ENCODE measurements around the gene RALGPS2. TPM values are rescaled to one million over a fixed set of nuclear protein-coding genes. Genes with fewer than 3 reads are reported as not detected.
"Not testable (repeated sequence)": the region's sequence is repeated elsewhere in the genome, so short reads cannot be mapped to it uniquely, and the experiment has no call there.

The RALGPS2 gene
- total and polyA plus RNA-seq, 2 experiments from 2014 or later, result 8.1 to 31.2 TPM

- TF ChIP-seq ZNF462 (CRISPR knock-in tag; IDR thresholded peaks at IDR 0.05) (no peak), ETS1 (IDR thresholded peaks at IDR 0.05) (no peak)
Measured at GRCh38 chr1:178847396-178847849, 122.4 kb downstream of the RALGPS2 start (continued).

DNA sequence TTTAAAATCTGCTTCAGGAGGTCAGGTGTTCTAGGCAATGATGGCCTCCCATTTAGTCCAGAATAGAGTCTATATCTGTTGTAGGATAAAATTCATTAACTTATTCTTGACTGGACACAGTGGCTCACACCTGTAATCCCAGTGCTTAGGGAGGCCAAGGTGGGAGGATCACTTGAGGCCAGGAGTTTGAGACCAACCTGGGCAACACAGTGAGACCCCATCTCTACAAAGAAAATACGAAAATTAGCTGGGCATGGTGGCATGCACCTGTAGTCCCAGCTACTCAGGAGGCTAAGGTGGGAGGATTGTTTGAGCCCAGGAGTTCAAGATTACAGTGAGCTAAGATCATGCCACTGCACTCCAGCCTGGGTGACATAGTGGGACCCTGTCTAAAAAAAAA, 122.9 kb downstream of the RALGPS2 start:
- ATAC-seq; H3K36me3 Mint-ChIP-seq (ENCODE audit: low read depth); H3K27ac Mint-ChIP-seq; H3K4me3 Mint-ChIP-seq; H3K27me3 ChIP-seq (ENCODE audit: insufficient read depth); H3K36me3 ChIP-seq (ENCODE audit: insufficient read depth); H3K9me2 ChIP-seq (ENCODE audit: insufficient read depth); H4K20me1 ChIP-seq (replicated peaks; ENCODE audit: insufficient read depth); DNase-seq (ENCODE audit: low spot score); H3K9me3 Mint-ChIP-seq; H3K4me1 Mint-ChIP-seq; H3K4me3 ChIP-seq; H3K4me1 ChIP-seq (ENCODE audit: insufficient read depth); H3F3A ChIP-seq (replicated peaks; ENCODE audit: low read depth); H3K27ac ChIP-seq (ENCODE audit: low read depth); H3K4me2 ChIP-seq; H2AFZ ChIP-seq; H3K27me3 Mint-ChIP-seq (ENCODE audit: insufficient read depth, low read depth, poor library complexity); H3K79me2 ChIP-seq (replicated peaks; ENCODE audit: insufficient read depth): not testable (repeated sequence)

- Histone ChIP-seq H3K27me3 (ENCODE audit: insufficient read depth) (no peaks in the 10 kb centered on the region), H3F3A (replicated peaks; ENCODE audit: low read depth) (no peaks in the 10 kb centered on the region), H2AFZ (no peak overlapping the region), H3K79me2 (replicated peaks; ENCODE audit: insufficient read depth) (no peaks in the 10 kb centered on the region), H3K4me3 (no peak overlapping the region), H3K36me3 (ENCODE audit: insufficient read depth) (no peaks in the 10 kb centered on the region), H3K4me1 (ENCODE audit: insufficient read depth) (no peaks in the 10 kb centered on the region), H4K20me1 (replicated peaks; ENCODE audit: insufficient read depth) (no peaks in the 10 kb centered on the region; the same call in 1 of the 2 replicates), H3K9me2 (ENCODE audit: insufficient read depth) (no peaks in the 10 kb centered on the region), H3K27ac (ENCODE audit: low read depth) (no peak overlapping the region), H3K4me2 (no peak overlapping the region)
- H3K36me3 Mint-ChIP-seq (ENCODE audit: low read depth), result no peaks in the 10 kb centered on the region
- DNase-seq (ENCODE audit: low spot score) (no peak), ATAC-seq (no peak)
- H3K4me3 Mint-ChIP-seq, result no peak overlapping the region
- H3K4me1 Mint-ChIP-seq, result peaks cover 6% of the 10 kb centered on the region; the same call in 2 of the 3 replicates
- H3K27ac Mint-ChIP-seq, result 0 out of 2 replicates have a peak overlapping the region, but pooled peaks have one; percentile 20
- no peaks in the 10 kb centered on the region for H3K9me3 Mint-ChIP-seq
- no peaks in the 10 kb centered on the region for H3K27me3 Mint-ChIP-seq (ENCODE audit: insufficient read depth, low read depth, poor library complexity)
- TF ChIP-seq STAT1 (IDR thresholded peaks at IDR 0.05; ENCODE audit: unreplicated experiment), result no peak
- no peak for TF ChIP-seq REST (IDR thresholded peaks at IDR 0.05; ENCODE audit: unreplicated experiment)
- TF ChIP-seq ZNF114 (CRISPR knock-in tag; IDR thresholded peaks at IDR 0.05), result no peak
- no peak for TF ChIP-seq EZH2phosphoT487 (IDR thresholded peaks at IDR 0.05; ENCODE audit: unreplicated experiment)
- no peak for TF ChIP-seq NANOG (IDR thresholded peaks at IDR 0.05; ENCODE audit: borderline replicate concordance)
- TF ChIP-seq, protein P1, sequence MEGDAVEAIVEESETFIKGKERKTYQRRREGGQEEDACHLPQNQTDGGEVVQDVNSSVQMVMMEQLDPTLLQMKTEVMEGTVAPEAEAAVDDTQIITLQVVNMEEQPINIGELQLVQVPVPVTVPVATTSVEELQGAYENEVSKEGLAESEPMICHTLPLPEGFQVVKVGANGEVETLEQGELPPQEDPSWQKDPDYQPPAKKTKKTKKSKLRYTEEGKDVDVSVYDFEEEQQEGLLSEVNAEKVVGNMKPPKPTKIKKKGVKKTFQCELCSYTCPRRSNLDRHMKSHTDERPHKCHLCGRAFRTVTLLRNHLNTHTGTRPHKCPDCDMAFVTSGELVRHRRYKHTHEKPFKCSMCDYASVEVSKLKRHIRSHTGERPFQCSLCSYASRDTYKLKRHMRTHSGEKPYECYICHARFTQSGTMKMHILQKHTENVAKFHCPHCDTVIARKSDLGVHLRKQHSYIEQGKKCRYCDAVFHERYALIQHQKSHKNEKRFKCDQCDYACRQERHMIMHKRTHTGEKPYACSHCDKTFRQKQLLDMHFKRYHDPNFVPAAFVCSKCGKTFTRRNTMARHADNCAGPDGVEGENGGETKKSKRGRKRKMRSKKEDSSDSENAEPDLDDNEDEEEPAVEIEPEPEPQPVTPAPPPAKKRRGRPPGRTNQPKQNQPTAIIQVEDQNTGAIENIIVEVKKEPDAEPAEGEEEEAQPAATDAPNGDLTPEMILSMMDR (conservative IDR thresholded peaks at IDR 0.05; ENCODE audit: low read depth in 2 of 2), result no peak
Measured at GRCh38 chr1:178849918-178850317, 124.9 kb downstream of the RALGPS2 start.

Data from GM23338 (cell line).